Frontal cortex (tissue), 4 donors: ENCODE results near the gene SSPN. TPM values are rescaled to one million over a fixed set of nuclear protein-coding genes. Genes with fewer than 3 reads are reported as not detected.

Experiments
- DNase-seq, 2 donors: peaks; one replicate each; pipeline ENCODE4 v3.0.0; 2012; ENCODE audit warnings: low spot score in 2 of 2
- FAIRE-seq: peaks from 2 replicates; lab custom pipeline; 2012; peaks lifted over from hg19 to GRCh38; lab: Jason Lieb, UNC
- total RNA-seq: library from RNA; depleted of rRNA; stranded (reverse); fragments of >200 nt; gene quantifications from one replicate; pipeline ENCODE4 v1.2.3, GENCODE V29; 2014
- donor health status: control.
- donor health status: control.
- donor health status: control.

The SSPN gene
- 4.1 TPM for total RNA-seq

- DNase-seq (peak in 1 of 2 donors; percentile 25), FAIRE-seq (no peak)
Observed at GRCh38 chr12:26195250-26195640, at the start of gene SSPN. Gene SSPN (plus strand): TSS chr12:26195573. CDS start chr12:26195673, 100 bp downstream.

GRCh38 chr12:26148291-26148690, 47.1 kb upstream of the SSPN start:
- no peak for FAIRE-seq
- no peak for DNase-seq

- DNase-seq = no peak
- FAIRE-seq = no peak
Observed at GRCh38 chr12:26149968-26150500, 45.3 kb upstream of the SSPN start.

- DNase-seq (no peak), FAIRE-seq (no peak)
Observed at GRCh38 chr12:26150736-26151450, 44.5 kb upstream of the SSPN start.

GRCh38 chr12:26152507-26153102, 42.8 kb upstream of the SSPN start:
- DNase-seq = no peak
- no peak for FAIRE-seq

- DNase-seq = no peak
- FAIRE-seq = no peak
Observed at GRCh38 chr12:26153421-26154154, 41.8 kb upstream of the SSPN start.

GRCh38 chr12:26156201-26156871, 39.0 kb upstream of the SSPN start:
- no peak for FAIRE-seq
- DNase-seq = no peak

- no peak for FAIRE-seq
Observed at GRCh38 chr12:26157001-26157400, 38.4 kb upstream of the SSPN start.

GRCh38 chr12:26158078-26158764, 37.2 kb upstream of the SSPN start:
- no peak for FAIRE-seq
- no peak for DNase-seq

More at GRCh38 chr12:26157001-26157400, 38.4 kb upstream of the SSPN start:
- DNase-seq = no peak

GRCh38 chr12:26162174-26162573, 33.2 kb upstream of the SSPN start:
- DNase-seq (no peak), FAIRE-seq (no peak)

GRCh38 chr12:26162905-26163304, 32.5 kb upstream of the SSPN start:
- no peak for FAIRE-seq

GRCh38 chr12:26164118-26164517, 31.3 kb upstream of the SSPN start:
- no peak for DNase-seq
- no peak for FAIRE-seq

More at GRCh38 chr12:26162905-26163304, 32.5 kb upstream of the SSPN start:
- no peak for DNase-seq

GRCh38 chr12:26172013-26172412, 23.4 kb upstream of the SSPN start:
- DNase-seq = no peak
- no peak for FAIRE-seq

- FAIRE-seq = no peak
- DNase-seq = no peak
Observed at GRCh38 chr12:26172539-26172938, 22.8 kb upstream of the SSPN start.

- no peak for DNase-seq
Observed at GRCh38 chr12:26172946-26173552, 22.3 kb upstream of the SSPN start.

GRCh38 chr12:26176725-26177124, 18.6 kb upstream of the SSPN start:
- DNase-seq (no peak), FAIRE-seq (no peak)

More at GRCh38 chr12:26172946-26173552, 22.3 kb upstream of the SSPN start:
- no peak for FAIRE-seq

GRCh38 chr12:26177283-26177682, 18.1 kb upstream of the SSPN start:
- DNase-seq (no peak), FAIRE-seq (no peak)

GRCh38 chr12:26179826-26180225, 15.5 kb upstream of the SSPN start:
- FAIRE-seq (no peak), DNase-seq (no peak)

- FAIRE-seq = no peak
- DNase-seq = no peak
Observed at GRCh38 chr12:26182377-26182776, 13.0 kb upstream of the SSPN start.
